ENCODE measurements around the gene SVEP1. TPM values are rescaled to one million over a fixed set of nuclear protein-coding genes. Genes with fewer than 3 reads are reported as not detected.

SVEP1 gene
- total RNA-seq, 1 experiment from 2014 or later, result 0.05 TPM

Other genes starting within 250 kb of the SVEP1 start
- gene TXNDC8, start 241.9 kb downstream of the SVEP1 start, total RNA-seq (2021; ENCODE audit: unreplicated experiment), result not detected
- gene MUSK, start 89.0 kb upstream of the SVEP1 start, total RNA-seq (2021; ENCODE audit: unreplicated experiment), result not detected